A673 (cell line): ENCODE data around the gene CSPG4.

ENCODE experiments used
- EZH2 ChIP-seq: fragments of 200-600 bp; sonication (generic); IDR thresholded peaks from 2 replicates; pipeline ENCODE4 v1.6.1; 2017; ENCODE audit warnings: borderline replicate concordance, low read depth, mild to moderate bottlenecking, mixed read lengths, antibody characterized with exemption, low read length; ENCODE audit not compliant: poor library complexity, severe bottlenecking
- TF ChIP-seq, protein P1 (sequence below): fragments of 300-800, 200-600 bp; sonication (generic); conservative IDR thresholded peaks from 2 replicates; pipeline ENCODE4 v1.5.1; 2017; ENCODE audit warnings: low read depth, mild to moderate bottlenecking, antibody characterized with exemption, low read length, moderate library complexity, mixed read lengths

GRCh38 chr15:75759416-75760130 lies 46.9 kb upstream of the CSPG4 start:
- TF ChIP-seq, protein P1, sequence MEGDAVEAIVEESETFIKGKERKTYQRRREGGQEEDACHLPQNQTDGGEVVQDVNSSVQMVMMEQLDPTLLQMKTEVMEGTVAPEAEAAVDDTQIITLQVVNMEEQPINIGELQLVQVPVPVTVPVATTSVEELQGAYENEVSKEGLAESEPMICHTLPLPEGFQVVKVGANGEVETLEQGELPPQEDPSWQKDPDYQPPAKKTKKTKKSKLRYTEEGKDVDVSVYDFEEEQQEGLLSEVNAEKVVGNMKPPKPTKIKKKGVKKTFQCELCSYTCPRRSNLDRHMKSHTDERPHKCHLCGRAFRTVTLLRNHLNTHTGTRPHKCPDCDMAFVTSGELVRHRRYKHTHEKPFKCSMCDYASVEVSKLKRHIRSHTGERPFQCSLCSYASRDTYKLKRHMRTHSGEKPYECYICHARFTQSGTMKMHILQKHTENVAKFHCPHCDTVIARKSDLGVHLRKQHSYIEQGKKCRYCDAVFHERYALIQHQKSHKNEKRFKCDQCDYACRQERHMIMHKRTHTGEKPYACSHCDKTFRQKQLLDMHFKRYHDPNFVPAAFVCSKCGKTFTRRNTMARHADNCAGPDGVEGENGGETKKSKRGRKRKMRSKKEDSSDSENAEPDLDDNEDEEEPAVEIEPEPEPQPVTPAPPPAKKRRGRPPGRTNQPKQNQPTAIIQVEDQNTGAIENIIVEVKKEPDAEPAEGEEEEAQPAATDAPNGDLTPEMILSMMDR, result no peak
- TF ChIP-seq EZH2, result no peak
